GM23338 (cell line): ENCODE measurements around the gene MCM7. TPM values are rescaled to one million over a fixed set of nuclear protein-coding genes. Genes with fewer than 3 reads are reported as not detected.
A peak's percentile ranks its signal among the peaks of the same experiment; 100 is the strongest.

Source experiments
- ATAC-seq: fragments of 200-7000 bp; cut with Tn5 transposase; 3 replicates; pipeline ENCODE4 v1.9.1; 2020
- DNase-seq: peaks from one replicate; pipeline ENCODE4 v3.0.0-alpha.2; 2015; ENCODE audit warnings: low spot score
- H2AFZ ChIP-seq: fragments of 200-600 bp; sonication (generic); 2 replicates; pipeline ENCODE4 v1.8.0; 2016; ENCODE audit warnings: antibody characterized with exemption, mild to moderate bottlenecking, moderate library complexity
- H3F3A ChIP-seq: fragments of 200-600 bp; sonication (generic); replicated peaks from 2 replicates; pipeline ENCODE4 v1.8.0; 2017; ENCODE audit warnings: antibody characterized with exemption, mixed run types, low read depth
- H3K27ac ChIP-seq: fragments of 200-600 bp; sonication (generic); 2 replicates; pipeline ENCODE4 v1.6.1; 2016; ENCODE audit warnings: low read depth
- H3K27me3 ChIP-seq: fragments of 200-600 bp; sonication (generic); 2 replicates; pipeline ENCODE4 v1.8.0; 2016; ENCODE audit warnings: mild to moderate bottlenecking, mixed run types, moderate library complexity; ENCODE audit not compliant: insufficient read depth
- H3K36me3 ChIP-seq: fragments of 200-600 bp; sonication (generic); 2 replicates; pipeline ENCODE4 v1.8.0; 2016; ENCODE audit warnings: mild to moderate bottlenecking; ENCODE audit not compliant: insufficient read depth
- H3K4me1 ChIP-seq: fragments of 200-600 bp; sonication (generic); 2 replicates; pipeline ENCODE4 v1.8.0; 2016; ENCODE audit warnings: mild to moderate bottlenecking, moderate library complexity; ENCODE audit not compliant: insufficient read depth
- H3K4me2 ChIP-seq: fragments of 200-600 bp; sonication (generic); 2 replicates; pipeline ENCODE4 v1.7.1; 2017; ENCODE audit warnings: mixed run types
- H3K4me3 ChIP-seq: fragments of 200-600 bp; sonication (generic); 2 replicates; pipeline ENCODE4 v1.6.1; 2016; ENCODE audit warnings: mixed run types
- H3K79me2 ChIP-seq: fragments of 200-600 bp; sonication (generic); replicated peaks from 2 replicates; pipeline ENCODE4 v1.8.0; 2017; ENCODE audit warnings: mild to moderate bottlenecking; ENCODE audit not compliant: insufficient read depth
- H3K9me2 ChIP-seq: fragments of 200-600 bp; sonication (generic); 2 replicates; pipeline ENCODE4 v1.8.0; 2017; ENCODE audit not compliant: insufficient read depth
- H4K20me1 ChIP-seq: fragments of 200-600 bp; sonication (generic); replicated peaks from 2 replicates; pipeline ENCODE4 v1.8.0; 2017; ENCODE audit warnings: mild to moderate bottlenecking; ENCODE audit not compliant: insufficient read depth
- H3K27ac Mint-ChIP-seq: 2 replicates; pipeline ENCODE4 v1.8.0; 2020; ENCODE audit warnings: inconsistent platforms, mild to moderate bottlenecking, moderate library complexity, mixed read lengths
- H3K27me3 Mint-ChIP-seq: 3 replicates; pipeline ENCODE4 v1.8.0; 2022; ENCODE audit warnings: low read depth, mild to moderate bottlenecking, moderate library complexity, mixed read lengths, inconsistent platforms; ENCODE audit not compliant: insufficient read depth, poor library complexity
- H3K36me3 Mint-ChIP-seq: 3 replicates; pipeline ENCODE4 v1.8.0; 2021; ENCODE audit warnings: low read depth, mild to moderate bottlenecking, inconsistent platforms, moderate library complexity, mixed read lengths
- H3K4me1 Mint-ChIP-seq: 3 replicates; pipeline ENCODE4 v1.8.0; 2020; ENCODE audit warnings: mild to moderate bottlenecking, inconsistent platforms, mixed read lengths
- H3K4me3 Mint-ChIP-seq: 3 replicates; pipeline ENCODE4 v1.8.0; 2021; ENCODE audit warnings: moderate library complexity, mild to moderate bottlenecking, inconsistent platforms, mixed read lengths
- H3K9me3 Mint-ChIP-seq: 3 replicates; pipeline ENCODE4 v1.8.0; 2020; ENCODE audit warnings: moderate library complexity, mild to moderate bottlenecking, inconsistent platforms, mixed read lengths
- CREB1 ChIP-seq: fragments of 250-450 bp; sonication (Bioruptor Pico); IDR thresholded peaks from 2 replicates; pipeline ENCODE4 v1.5.0; 2020; ENCODE audit warnings: low read depth, mild to moderate bottlenecking, moderate library complexity
- CTCF ChIP-seq, 2 experiments: fragments of 200-600 bp in 1 of 2; sonication (generic) in 1 of 2; conservative IDR thresholded peaks; 2 replicates each; pipeline versions ENCODE4 v1.5.1 to v1.6.1; 2016 to 2017; ENCODE audit warnings: antibody characterized with exemption in 2 of 2, low read depth in 2 of 2, mild to moderate bottlenecking in 2 of 2, moderate library complexity in 1 of 2
- ETS1 ChIP-seq: IDR thresholded peaks from 2 replicates; pipeline ENCODE4 v1.6.1; 2016; ENCODE audit warnings: antibody characterized with exemption
- EZH2 ChIP-seq: fragments of 200-600 bp; sonication (generic); IDR thresholded peaks from one replicate; pipeline ENCODE4 v1.8.0; 2017; ENCODE audit warnings: antibody characterized with exemption, mild to moderate bottlenecking, low read depth; ENCODE audit not compliant: unreplicated experiment
- EZH2phosphoT487 ChIP-seq: fragments of 200-600 bp; sonication (generic); IDR thresholded peaks from one replicate; pipeline ENCODE4 v1.8.1; 2018; ENCODE audit warnings: antibody characterized with exemption; ENCODE audit not compliant: unreplicated experiment
- JUNB ChIP-seq: IDR thresholded peaks from one replicate; pipeline ENCODE4 v1.6.1; 2016; ENCODE audit warnings: antibody characterized with exemption; ENCODE audit not compliant: unreplicated experiment
- NANOG ChIP-seq: IDR thresholded peaks from 2 replicates; pipeline ENCODE4 v1.6.1; 2016; ENCODE audit warnings: antibody characterized with exemption, borderline replicate concordance
- POLR2AphosphoS5 ChIP-seq: IDR thresholded peaks from 2 replicates; pipeline ENCODE4 v1.6.1; 2016; ENCODE audit warnings: antibody characterized with exemption, low read depth
- REST ChIP-seq: IDR thresholded peaks from one replicate; pipeline ENCODE4 v1.6.1; 2018; ENCODE audit warnings: antibody characterized with exemption; ENCODE audit not compliant: unreplicated experiment
- STAT1 ChIP-seq: IDR thresholded peaks from one replicate; pipeline ENCODE4 v1.6.1; 2016; ENCODE audit warnings: antibody characterized with exemption; ENCODE audit not compliant: unreplicated experiment
- ZNF114 ChIP-seq: fragments of 250-450 bp; sonication (Bioruptor Pico); IDR thresholded peaks from 2 replicates; pipeline ENCODE4 v1.5.0; 2020; ENCODE audit warnings: mild to moderate bottlenecking, moderate library complexity
- ZNF331 ChIP-seq: fragments of 250-450 bp; sonication (Bioruptor Pico); IDR thresholded peaks from 2 replicates; pipeline ENCODE4 v1.5.0; 2020; ENCODE audit warnings: low read depth, mild to moderate bottlenecking, moderate library complexity
- ZNF462 ChIP-seq: fragments of 250-450 bp; sonication (Bioruptor Pico); IDR thresholded peaks from 2 replicates; pipeline ENCODE4 v1.5.0; 2020; ENCODE audit warnings: mild to moderate bottlenecking, moderate library complexity
- polyA plus RNA-seq: library from polyadenylated mRNA; unstranded; fragments of >200 nt; fragmentation: Nextera tagmentation; extraction: Ambion mirVana; gene quantifications from 2 replicates; pipeline ENCODE4 v1.2.1, GENCODE V29; 2016
- total RNA-seq: library from RNA; depleted of rRNA; stranded (reverse); fragments of >200 nt; shearing (Covaris generic); gene quantifications from 2 replicates; pipeline ENCODE4 v1.2.3, GENCODE V29; 2014

MCM7 gene
- total and polyA plus RNA-seq, 2 experiments from 2014 or later = 140 to 285 TPM

- DNase-seq (peak; percentile 100), ATAC-seq (peak; percentile 81)
- Histone ChIP-seq H4K20me1 (peaks cover 23% of the 10 kb centered on the region), H3K4me2 (peak within 1 kb of the TSS; percentile 89), H3K36me3 (peaks cover 33% of the 10 kb centered on the region), H3K9me2 (no peaks in the 10 kb centered on the region), H3K4me1 (peaks cover 15% of the 10 kb centered on the region), H3F3A (peaks cover 17% of the 10 kb centered on the region), H3K27ac (peak within 1 kb of the TSS; percentile 93), H3K79me2 (peaks cover 47% of the 10 kb centered on the region), H3K27me3 (no peaks in the 10 kb centered on the region), H3K4me3 (peak within 1 kb of the TSS; percentile 94), H2AFZ (no peak within 1 kb of the TSS)
- Mint-ChIP-seq H3K4me1 (peaks cover 19% of the 10 kb centered on the region), H3K27ac (peak within 1 kb of the TSS; percentile 98), H3K36me3 (peaks cover 44% of the 10 kb centered on the region), H3K9me3 (peaks cover 14% of the 10 kb centered on the region), H3K27me3 (peaks cover 17% of the 10 kb centered on the region), H3K4me3 (peak within 1 kb of the TSS; percentile 95)
- peak; percentile 85 for TF ChIP-seq POLR2AphosphoS5
- no peak for TF ChIP-seq REST
- no peak for TF ChIP-seq STAT1
- no peak for TF ChIP-seq EZH2phosphoT487
- peak; percentile 80 to 96 for TF ChIP-seq CTCF (conservative IDR thresholded peaks at IDR 0.05; ENCODE audit: low read depth in 2 of 2)
- no peak for TF ChIP-seq EZH2
- TF ChIP-seq ZNF331 (CRISPR knock-in tag) = no peak
- peak; percentile 90 for TF ChIP-seq ETS1
- no peak for TF ChIP-seq JUNB
- TF ChIP-seq CREB1 (CRISPR knock-in tag) = peak; percentile 90
- TF ChIP-seq NANOG = no peak
- no peak for TF ChIP-seq ZNF462
- no peak for TF ChIP-seq ZNF114 (CRISPR knock-in tag)
Observed at GRCh38 chr7:100081535-100082102, 19.6 kb downstream of the MCM7 start, which contains the start of gene ZNF3. TSS of gene ZNF3 (minus strand) at chr7:100081723. CDS start at chr7:100077357, 4,366 bp downstream.
